Measurements from ENCODE around the gene VPS25.
"Not testable (repeated sequence)": the region's sequence is repeated elsewhere in the genome, so short reads cannot be mapped to it uniquely, and the experiment has no call there.

Gene VPS25

GRCh38 chr17:42759982-42760651 lies 13.1 kb upstream of the VPS25 start:
- DNase-seq (ENCODE audit: low read depth): no peak
- TF ChIP-seq CTCF (IDR thresholded peaks at IDR 0.05; ENCODE audit: control insufficient read depth, insufficient read depth, low read depth, low read length, missing control alignments): no peak
- H3K4me3 ChIP-seq (ENCODE audit: control insufficient read depth, low read depth, low read length): no peak overlapping the region

GRCh38 chr17:42760652-42761581 lies 12.3 kb upstream of the VPS25 start, which contains the start of gene RAMP2:
Gene RAMP2 (plus strand): TSS chr17:42761227. CDS start chr17:42761262, 35 bp downstream.
- DNase-seq (ENCODE audit: low read depth): no peak
- H3K4me3 ChIP-seq (ENCODE audit: control insufficient read depth, low read depth, low read length): peak within 1 kb of the TSS; percentile 38

GRCh38 chr17:42761638-42762037 lies 11.6 kb upstream of the VPS25 start:
- no peak for DNase-seq (ENCODE audit: low read depth)
- TF ChIP-seq CTCF (IDR thresholded peaks at IDR 0.05; ENCODE audit: control insufficient read depth, insufficient read depth, low read depth, low read length, missing control alignments): no peak
- H3K4me3 ChIP-seq (ENCODE audit: control insufficient read depth, low read depth, low read length): peak overlapping the region; percentile 38

More at GRCh38 chr17:42760652-42761581, 12.3 kb upstream of the VPS25 start, which contains the start of gene RAMP2:
- no peak for TF ChIP-seq CTCF (IDR thresholded peaks at IDR 0.05; ENCODE audit: control insufficient read depth, insufficient read depth, low read depth, low read length, missing control alignments)

- DNase-seq (ENCODE audit: low read depth): no peak
- H3K4me3 ChIP-seq (ENCODE audit: control insufficient read depth, low read depth, low read length): no peak overlapping the region
- TF ChIP-seq CTCF (IDR thresholded peaks at IDR 0.05; ENCODE audit: control insufficient read depth, insufficient read depth, low read depth, low read length, missing control alignments): no peak
Measured at GRCh38 chr17:42766124-42766523, 7.1 kb upstream of the VPS25 start.

- no peak overlapping the region for H3K4me3 ChIP-seq (ENCODE audit: control insufficient read depth, low read depth, low read length)
- TF ChIP-seq CTCF (IDR thresholded peaks at IDR 0.05; ENCODE audit: control insufficient read depth, insufficient read depth, low read depth, low read length, missing control alignments): no peak
- DNase-seq (ENCODE audit: low read depth): no peak
Measured at GRCh38 chr17:42767512-42767911, 5.7 kb upstream of the VPS25 start.

- not testable (repeated sequence) for DNase-seq (ENCODE audit: low read depth); H3K4me3 ChIP-seq (ENCODE audit: control insufficient read depth, low read depth, low read length)
Measured at GRCh38 chr17:42768006-42768405, 5.2 kb upstream of the VPS25 start.

- not testable (repeated sequence) for H3K4me3 ChIP-seq (ENCODE audit: control insufficient read depth, low read depth, low read length); DNase-seq (ENCODE audit: low read depth)
Measured at GRCh38 chr17:42769964-42770363, 3.3 kb upstream of the VPS25 start.
